IMR-90 (cell line): Measurements from ENCODE around the gene RNF144B. TPM values are rescaled to one million over a fixed set of nuclear protein-coding genes. Genes with fewer than 3 reads are reported as not detected.

Experiments
- ATAC-seq: fragments of 200-7000 bp; cut with Tn5 transposase; 2 replicates; pipeline ENCODE4 v1.9.1; 2020; ENCODE audit warnings: low read depth, mild to moderate bottlenecking, moderate library complexity
- BruUV-seq: library from RNA; stranded (reverse); fragments of 400-500 nt; replicated peaks from 2 replicates; lab custom pipeline; 2021; lab: Mats Ljungman, UMichigan
- CTCF ChIA-PET: fragments of 300-600 bp; formaldehyde crosslinking; extraction: SDS; loops from one replicate; lab custom pipeline; 2021; ENCODE audit warnings: antibody characterized with exemption; lab: Yijun Ruan, JAX
- POLR2A ChIA-PET: fragments of 300-600 bp; sonication (Branson Sonifier 250); formaldehyde crosslinking; loops from one replicate; lab custom pipeline; 2022; ENCODE audit warnings: antibody characterized with exemption; ENCODE audit not compliant: unreplicated experiment; lab: Charles Lee
- DNase-seq: peaks from one replicate; pipeline ENCODE4 v3.0.0; 2013
- H2AFZ ChIP-seq: replicated peaks from 2 replicates; pipeline ENCODE3; 2013; ENCODE audit warnings: low read length, mild to moderate bottlenecking; ENCODE audit not compliant: poor library complexity
- H2AK5ac ChIP-seq: 2 replicates; pipeline ENCODE4 v1.6.1; 2013; ENCODE audit warnings: low read depth, low read length, inconsistent platforms
- H2AK9ac ChIP-seq: replicated peaks from 2 replicates; pipeline ENCODE3; 2013; ENCODE audit warnings: mild to moderate bottlenecking, low read depth, low read length, moderate library complexity; ENCODE audit not compliant: poor library complexity
- H2BK120ac ChIP-seq: 2 replicates; pipeline ENCODE4 v1.6.1; 2013; ENCODE audit warnings: low read depth, low read length, inconsistent platforms
- H2BK15ac ChIP-seq: 3 replicates; pipeline ENCODE4 v1.6.1; 2013; ENCODE audit warnings: low read depth, low read length, inconsistent platforms
- H2BK20ac ChIP-seq: 2 replicates; pipeline ENCODE4 v1.6.1; 2013; ENCODE audit warnings: low read depth, mild to moderate bottlenecking, inconsistent platforms, low read length, moderate library complexity
- H2BK5ac ChIP-seq: 2 replicates; pipeline ENCODE4 v1.6.1; 2013; ENCODE audit warnings: mild to moderate bottlenecking, low read depth, low read length, inconsistent platforms; ENCODE audit not compliant: poor library complexity, severe bottlenecking
- H3K14ac ChIP-seq: replicated peaks from 2 replicates; pipeline ENCODE4 v1.6.1; 2013; ENCODE audit warnings: low read depth, low read length, inconsistent platforms
- H3K18ac ChIP-seq: 2 replicates; pipeline ENCODE4 v1.6.1; 2013; ENCODE audit warnings: low read depth, low read length, control low read depth
- H3K23ac ChIP-seq: 2 replicates; pipeline ENCODE4 v1.6.1; 2013; ENCODE audit warnings: low read depth, low read length, inconsistent platforms
- H3K27ac ChIP-seq: 2 replicates; pipeline ENCODE4 v1.5.1; 2013; ENCODE audit warnings: mild to moderate bottlenecking, control low read depth, low read length; ENCODE audit not compliant: insufficient read depth
- H3K27me3 ChIP-seq: 2 replicates; pipeline ENCODE4 v1.6.1; 2013; ENCODE audit warnings: low read length; ENCODE audit not compliant: control insufficient read depth, insufficient read depth
- H3K36me3 ChIP-seq: 2 replicates; pipeline ENCODE4 v1.6.1; 2013; ENCODE audit warnings: low read length, mixed read lengths; ENCODE audit not compliant: control insufficient read depth, insufficient read depth
- H3K4ac ChIP-seq: 2 replicates; pipeline ENCODE4 v1.6.1; 2013; ENCODE audit warnings: low read depth, low read length, inconsistent platforms
- H3K4me1 ChIP-seq: 2 replicates; pipeline ENCODE4 v1.6.1; 2013; ENCODE audit warnings: low read length, mixed read lengths; ENCODE audit not compliant: control insufficient read depth, insufficient read depth
- H3K4me2 ChIP-seq: 2 replicates; pipeline ENCODE4 v1.6.1; 2013; ENCODE audit warnings: low read depth, mild to moderate bottlenecking, control low read depth, low read length, moderate library complexity
- H3K4me3 ChIP-seq: 2 replicates; pipeline ENCODE4 v1.5.1; 2013; ENCODE audit warnings: low read depth, mild to moderate bottlenecking, control low read depth, low read length, moderate library complexity; ENCODE audit not compliant: insufficient read depth
- H3K56ac ChIP-seq: 2 replicates; pipeline ENCODE4 v1.6.1; 2013; ENCODE audit warnings: low read length, inconsistent platforms; ENCODE audit not compliant: insufficient read depth; ENCODE audit errors: extremely low read depth
- H3K79me1 ChIP-seq, 2 experiments: 2 replicates each; pipeline ENCODE4 v1.6.1; 2013; ENCODE audit warnings: low read length in 2 of 2, inconsistent platforms in 1 of 2, low read depth in 1 of 2
- H3K9ac ChIP-seq: 2 replicates; pipeline ENCODE4 v1.6.1; 2013; ENCODE audit warnings: low read depth, low read length, control low read depth
- H3K9me1 ChIP-seq: 2 replicates; pipeline ENCODE4 v1.6.1; 2013; ENCODE audit warnings: low read length, inconsistent platforms; ENCODE audit not compliant: insufficient read depth
- H3K9me3 ChIP-seq: 2 replicates; pipeline ENCODE4 v1.6.1; 2013; ENCODE audit warnings: low read length; ENCODE audit not compliant: control insufficient read depth, insufficient read depth
- H4K20me1 ChIP-seq: 2 replicates; pipeline ENCODE4 v1.6.1; 2013; ENCODE audit warnings: low read length, inconsistent platforms; ENCODE audit not compliant: insufficient read depth
- H4K5ac ChIP-seq: 2 replicates; pipeline ENCODE4 v1.6.1; 2013; ENCODE audit warnings: mild to moderate bottlenecking, low read depth, low read length, control low read depth
- H4K8ac ChIP-seq, 2 experiments: 2 replicates each; pipeline ENCODE4 v1.6.1; 2013; ENCODE audit warnings: low read depth in 2 of 2, low read length in 2 of 2, control low read depth in 1 of 2, inconsistent platforms in 1 of 2
- H4K91ac ChIP-seq: 2 replicates; pipeline ENCODE4 v1.6.1; 2013; ENCODE audit warnings: low read depth, low read length, inconsistent platforms; ENCODE audit not compliant: insufficient read depth
- BHLHE40 ChIP-seq: fragments of 150-350 bp; IDR thresholded peaks from 2 replicates; pipeline ENCODE4 v1.6.1; 2016; ENCODE audit warnings: mild to moderate bottlenecking, low read depth, low read length
- NFE2L2 ChIP-seq: fragments of 150-350 bp; IDR thresholded peaks from 2 replicates; pipeline ENCODE4 v1.6.1; 2016; ENCODE audit warnings: low read depth, mild to moderate bottlenecking, low read length
- WGBS, 2 experiments: methylation state at CpG; one replicate each; pipeline versions ENCODE4 v1.1.5 to v1.1.7; 2013; ENCODE audit warnings: missing lambda C conversion rate in 2 of 2; ENCODE audit not compliant: insufficient read length in 1 of 2; ENCODE audit errors: extremely low coverage in 2 of 2; 5-methylcytosine and 5-hydroxymethylcytosine counted together
- dilution Hi-C: fragments of 300-500 bp; cut with HindIII; formaldehyde crosslinking; loops from one replicate; pipeline ENCODE4 v1.14.3; 2018; ENCODE audit warnings: low sequenced_read_pairs; ENCODE audit not compliant: unreplicated experiment
- in situ Hi-C: fragments of 300-500 bp; cut with MboI; formaldehyde crosslinking; loops from 3 replicates; pipeline ENCODE4 v1.14.3; 2019; ENCODE audit warnings: low sequenced_read_pairs, inconsistent platforms, mixed read lengths
- intact Hi-C: fragments of 100-400 bp; cut with micrococcal nuclease; formaldehyde crosslinking; loops from 2 replicates; pipeline ENCODE4 v1.10.0; 2022
- polyA plus RNA-seq, 3 experiments: library from polyadenylated mRNA; depleted of rRNA; stranded (reverse); fragments of >200 nt; gene quantifications; 2 replicates each; pipeline ENCODE4 v1.2.3, GENCODE V29; 2012; ENCODE audit warnings: low replicate concordance in 1 of 3
- total RNA-seq: library from RNA; depleted of rRNA; stranded (reverse); fragments of >200 nt; gene quantifications from 2 replicates; pipeline ENCODE4 v1.2.3, GENCODE V29; 2012

Gene RNF144B
- total and polyA plus RNA-seq, 2 of the 4 experiments (the other 2 are of a cell fraction) = 0.44 to 2.7 TPM

DNA sequence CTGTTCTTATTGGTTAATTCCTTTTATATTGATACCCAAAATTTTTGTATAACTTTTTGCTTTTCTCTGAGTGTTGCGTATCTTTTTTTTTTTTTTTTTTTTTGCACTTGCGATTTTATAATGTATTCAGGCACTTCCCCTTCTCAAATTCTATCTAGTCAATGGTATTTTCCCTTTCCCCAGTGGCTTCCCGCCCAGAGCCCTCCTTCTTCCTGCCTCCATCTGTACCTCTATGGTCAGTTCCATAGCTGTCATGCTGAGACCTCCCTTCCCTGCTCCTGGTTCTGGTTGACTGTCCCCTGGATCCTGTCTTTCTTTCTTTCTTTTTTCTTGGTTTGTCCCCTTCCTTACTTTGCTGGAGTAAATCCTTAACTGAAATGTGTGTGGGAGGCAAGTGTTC, 94.7 kb downstream of the RNF144B start:
- intact Hi-C loops (no loop called here), in situ Hi-C loops (no loop called here), dilution Hi-C loops (no loop called here)
- peaks cover 6% of the 10 kb centered on the region for H3K27me3 ChIP-seq
- H3K4me1 ChIP-seq = no peaks in the 10 kb centered on the region
- no peak overlapping the region for H2AK9ac ChIP-seq
- H4K5ac ChIP-seq = no peak overlapping the region
- no peak overlapping the region for H2AFZ ChIP-seq
- H3K4ac ChIP-seq = no peak overlapping the region
- no peak overlapping the region for H3K23ac ChIP-seq
- no peak overlapping the region for H2AK5ac ChIP-seq
- H3K9ac ChIP-seq = no peak overlapping the region
- H2BK5ac ChIP-seq = no peak overlapping the region
- no peak overlapping the region for H2BK120ac ChIP-seq
- 29% methylated on average over 1 of the region's 3 CpGs; no CpG with 5 or more reads in 1 of the 2 experiments for WGBS, 2 experiments
- no peak for ATAC-seq
- H3K9me1 ChIP-seq = no peaks in the 10 kb centered on the region
- H4K91ac ChIP-seq = no peak overlapping the region
- BruUV-seq = no TSS peak
- H3K79me1 ChIP-seq = no peaks in the 10 kb centered on the region
- no peak overlapping the region for H3K4me2 ChIP-seq
- H2BK15ac ChIP-seq = no peak overlapping the region
- H3K18ac ChIP-seq = no peak overlapping the region
- H3K4me3 ChIP-seq = no peak overlapping the region
- H4K20me1 ChIP-seq = no peaks in the 10 kb centered on the region
- H3K56ac ChIP-seq = no peak overlapping the region
- DNase-seq = no peak
- no peak overlapping the region for H2BK20ac ChIP-seq
- H3K27ac ChIP-seq = no peak overlapping the region
- ChIA-PET CTCF (interaction anchor here (1.1 kb wide), 1 partner anchor 13 kb away, joined by 6 read pairs; no protein-coding TSS in a partner anchor), POLR2A (interaction anchor here (0.6 kb wide), 1 partner anchor 758 kb away, joined by 9 read pairs; no protein-coding TSS in a partner anchor)
- no peak for TF ChIP-seq BHLHE40
- TF ChIP-seq NFE2L2 = no peak
- no peaks in the 10 kb centered on the region for H3K9me3 ChIP-seq
- no peak overlapping the region for H3K14ac ChIP-seq
- no peaks in the 10 kb centered on the region for H3K36me3 ChIP-seq
- H4K8ac ChIP-seq = no peak overlapping the region
